ENCODE results near the gene RCAN2.

RCAN2 gene

DNA sequence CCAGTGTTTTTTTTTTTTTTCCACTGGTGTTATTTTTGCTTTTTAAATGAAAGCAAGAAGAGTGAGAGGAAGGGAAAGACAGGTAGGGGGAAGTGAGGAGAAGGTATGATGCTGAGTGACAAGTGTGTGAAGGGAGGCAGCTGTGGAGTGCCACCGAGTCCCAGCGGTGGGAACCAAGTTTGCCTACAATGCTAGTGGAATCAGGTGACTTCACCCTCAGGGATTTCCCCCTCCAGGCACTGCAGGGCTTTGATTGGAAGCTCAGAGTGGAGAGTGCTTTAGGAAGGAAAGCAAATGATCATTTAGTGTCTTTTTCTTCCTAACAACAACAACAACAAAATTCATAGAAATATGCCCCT is 200.0 kb downstream of the RCAN2 start:
- no peak for DNase-seq (ENCODE audit: low read depth)

DNA sequence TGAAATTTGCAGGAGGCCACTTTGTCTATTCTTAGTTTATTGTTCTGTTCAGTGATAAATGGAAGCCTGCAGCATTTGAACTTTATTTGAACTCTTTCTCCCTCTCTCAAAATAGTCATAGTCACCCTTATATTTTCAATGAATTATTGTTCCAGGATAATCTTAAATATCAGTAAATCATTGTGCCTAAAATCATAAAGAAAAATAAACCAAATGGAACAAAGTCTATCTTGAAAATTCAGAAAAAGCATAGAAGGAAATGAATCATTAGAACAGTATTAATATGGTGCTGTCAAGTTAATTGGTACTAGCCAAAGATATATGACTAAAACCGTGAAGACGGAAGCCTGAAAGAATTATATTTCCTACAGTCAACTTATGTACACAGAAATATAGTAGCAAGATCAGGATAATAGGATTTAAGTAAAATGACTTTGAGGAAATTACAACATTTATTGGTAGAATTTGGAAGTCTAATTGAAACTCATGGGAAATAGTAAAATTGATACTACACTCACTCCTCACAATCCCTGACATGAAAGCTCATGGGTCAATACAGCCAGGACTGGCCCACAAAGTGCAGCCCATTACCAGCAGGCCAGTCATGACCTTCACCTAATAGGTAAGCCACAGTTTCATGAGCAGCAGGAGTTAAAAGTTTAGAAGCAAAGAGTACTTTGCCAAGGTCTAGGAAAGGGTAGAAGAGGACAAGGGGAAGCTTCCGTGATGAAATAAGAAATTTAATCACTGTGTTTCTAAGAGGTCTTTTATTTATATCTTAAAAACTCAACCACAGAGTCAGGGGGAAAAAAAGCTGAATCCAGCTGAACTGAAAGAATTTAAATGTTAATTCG is 200.6 kb downstream of the RCAN2 start:
- no peak for DNase-seq (ENCODE audit: low read depth)

DNA sequence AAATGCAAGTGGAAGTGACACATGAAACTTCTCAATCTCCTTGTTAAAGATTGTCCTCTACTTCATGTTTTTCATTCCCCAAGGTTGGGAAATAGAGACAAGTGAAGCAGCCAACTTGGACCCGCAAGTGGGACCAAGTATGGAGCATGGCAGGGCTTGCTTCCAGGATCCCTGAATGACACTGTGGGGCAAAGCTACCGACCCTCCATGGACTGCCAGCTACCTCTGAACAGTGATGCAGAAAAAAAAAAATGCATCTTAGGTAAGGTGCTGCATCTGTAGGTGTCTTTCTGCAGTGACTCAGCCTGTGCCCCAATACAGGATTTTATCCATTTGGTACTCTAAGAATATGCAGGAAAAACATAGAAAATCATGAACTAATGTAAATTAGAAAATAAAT is 201.4 kb downstream of the RCAN2 start:
- no peak for DNase-seq (ENCODE audit: low read depth)

DNA sequence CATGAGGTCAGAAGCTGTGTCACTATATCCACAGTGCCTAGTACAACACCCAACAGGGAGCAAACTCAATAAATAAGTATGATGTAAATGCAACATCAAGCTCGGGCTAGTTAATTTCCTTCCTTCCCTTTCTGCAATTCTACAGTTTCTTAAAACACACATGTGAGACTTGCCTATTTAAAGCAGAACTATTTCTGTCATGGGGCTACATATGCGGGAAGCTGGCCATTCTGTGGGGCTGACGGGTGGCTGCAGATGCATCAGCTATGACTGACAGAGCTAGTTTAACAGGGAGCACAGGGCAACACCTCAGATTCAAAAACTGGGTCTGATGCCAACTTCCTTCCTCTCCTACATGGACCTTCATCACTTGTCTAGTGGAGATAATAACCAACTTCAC is 202.4 kb downstream of the RCAN2 start:
- DNase-seq (ENCODE audit: low read depth) = no peak

DNA sequence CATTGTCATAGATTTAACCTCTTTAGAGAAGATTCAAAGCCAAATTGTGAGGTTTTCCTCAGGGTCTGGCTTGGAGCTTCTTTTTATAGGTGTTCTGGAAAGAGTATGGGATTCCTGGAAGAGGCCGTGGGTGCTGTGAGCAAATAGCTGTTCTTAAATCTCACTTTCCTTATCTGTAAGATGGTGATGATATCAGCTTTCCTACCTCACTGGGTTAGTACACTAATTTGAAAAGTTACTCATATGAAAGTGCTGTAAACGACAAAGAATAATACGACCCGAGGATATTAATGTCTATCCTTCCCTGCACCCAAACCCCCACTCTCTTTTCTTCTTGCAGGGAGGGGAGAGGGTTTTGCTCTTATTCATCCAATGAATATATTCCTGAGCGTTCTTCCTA is 203.6 kb downstream of the RCAN2 start:
- DNase-seq (ENCODE audit: low read depth) = no peak

DNA sequence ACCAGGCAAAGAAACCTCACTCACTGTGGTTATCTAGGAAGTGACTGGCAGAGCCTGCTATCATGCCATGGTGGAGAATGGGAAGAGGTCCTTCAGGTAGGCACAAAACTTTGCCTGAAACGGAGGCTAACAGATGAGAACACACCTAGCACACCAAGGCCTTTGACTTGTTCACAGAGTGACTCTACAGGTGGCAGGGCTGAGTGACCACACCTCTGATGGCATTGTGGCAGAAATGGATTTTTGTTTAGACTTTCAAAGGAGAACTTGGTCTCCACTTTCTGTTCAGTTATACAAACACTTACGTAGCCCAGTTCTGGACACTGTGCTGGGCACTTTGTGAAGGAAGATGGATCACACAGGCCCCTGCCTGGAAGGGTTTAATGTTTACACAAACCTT is 204.2 kb downstream of the RCAN2 start:
- no peak for DNase-seq (ENCODE audit: low read depth)

DNA sequence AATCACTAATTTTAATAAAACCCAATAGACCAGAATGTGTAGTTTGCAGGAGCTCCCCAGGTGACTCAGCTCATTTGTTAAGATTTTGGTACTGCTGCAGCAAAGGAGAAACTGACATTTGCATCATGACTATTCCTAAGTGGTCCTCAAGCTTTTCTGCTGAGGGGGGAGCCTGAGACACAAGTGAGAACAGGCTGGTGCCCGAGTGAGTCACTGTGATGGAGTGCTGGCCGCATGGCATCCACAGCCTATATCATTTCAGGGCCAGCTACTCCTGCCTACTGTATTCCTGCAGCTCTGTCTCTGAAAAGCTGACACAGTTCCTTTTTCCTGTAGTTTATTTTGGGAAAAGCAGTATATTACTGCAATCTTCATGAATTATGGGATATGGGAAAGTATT is 206.8 kb downstream of the RCAN2 start:
- DNase-seq (ENCODE audit: low read depth) = no peak

DNA sequence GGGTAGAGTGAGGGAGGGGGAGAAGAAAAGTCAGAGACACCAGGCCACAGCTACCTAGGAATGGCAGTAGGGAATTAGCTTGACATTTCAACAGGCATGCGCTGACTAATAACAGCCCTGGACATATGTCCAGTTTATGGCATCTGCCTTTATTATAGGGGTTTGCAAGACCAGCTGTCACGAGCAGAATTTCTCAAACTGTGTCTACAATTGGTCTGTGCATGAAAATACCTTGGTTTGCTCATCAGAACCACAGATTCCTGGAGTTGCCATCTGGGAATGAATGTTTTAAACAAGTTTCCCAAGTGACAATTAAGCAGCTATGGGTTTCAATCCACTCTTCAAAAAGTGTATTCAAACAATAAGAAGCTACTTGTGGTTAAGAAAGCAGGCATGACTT is 210.1 kb downstream of the RCAN2 start:
- no peak for DNase-seq (ENCODE audit: low read depth)

DNA sequence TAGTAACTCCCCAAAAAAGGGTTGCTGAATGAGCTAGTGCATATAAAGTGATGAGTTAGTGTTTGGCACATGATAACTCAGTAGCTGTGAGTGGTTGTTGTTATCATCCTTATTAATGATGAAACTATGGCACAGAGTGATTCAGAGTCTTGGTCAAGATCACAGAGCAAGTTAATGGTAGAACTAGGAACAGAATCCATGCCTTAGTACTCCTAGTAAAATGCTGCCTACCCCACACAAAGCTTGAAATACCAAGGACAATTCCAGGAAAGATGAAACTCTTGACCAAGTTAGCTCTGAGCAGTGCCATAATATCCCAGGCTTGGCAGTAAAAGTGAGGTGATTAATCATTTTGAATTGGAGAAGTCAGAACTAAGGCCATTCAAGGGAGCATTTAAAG is 211.4 kb downstream of the RCAN2 start:
- no peak for DNase-seq (ENCODE audit: low read depth)

DNA sequence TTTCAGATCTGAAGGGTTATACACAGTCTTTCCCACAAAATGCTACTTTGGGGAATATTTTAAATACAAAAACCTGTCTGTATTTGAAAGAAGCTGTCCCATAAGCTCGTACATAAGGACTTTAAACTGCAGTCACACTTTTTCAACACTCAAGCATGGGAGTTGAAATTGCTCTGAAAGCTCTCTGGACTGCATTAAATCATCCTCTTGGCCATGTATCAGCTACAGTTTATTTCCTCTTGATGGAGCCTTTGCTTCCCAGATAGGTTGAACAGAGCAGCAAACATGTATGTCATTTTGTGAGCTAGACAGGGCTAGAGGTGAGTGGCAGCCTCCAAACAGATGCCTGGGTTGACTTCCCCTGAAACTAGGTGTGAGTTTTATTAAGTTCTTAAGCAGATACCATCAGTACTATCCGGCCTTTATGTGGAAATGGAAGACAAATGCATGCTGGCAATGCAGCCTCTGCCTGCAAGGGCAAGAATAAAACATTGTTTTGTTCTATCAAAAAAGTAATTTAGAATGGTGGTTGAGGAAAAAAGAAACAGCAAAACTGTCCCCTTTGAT is 214.6 kb downstream of the RCAN2 start:
- DNase-seq (ENCODE audit: low read depth) = no peak

DNA sequence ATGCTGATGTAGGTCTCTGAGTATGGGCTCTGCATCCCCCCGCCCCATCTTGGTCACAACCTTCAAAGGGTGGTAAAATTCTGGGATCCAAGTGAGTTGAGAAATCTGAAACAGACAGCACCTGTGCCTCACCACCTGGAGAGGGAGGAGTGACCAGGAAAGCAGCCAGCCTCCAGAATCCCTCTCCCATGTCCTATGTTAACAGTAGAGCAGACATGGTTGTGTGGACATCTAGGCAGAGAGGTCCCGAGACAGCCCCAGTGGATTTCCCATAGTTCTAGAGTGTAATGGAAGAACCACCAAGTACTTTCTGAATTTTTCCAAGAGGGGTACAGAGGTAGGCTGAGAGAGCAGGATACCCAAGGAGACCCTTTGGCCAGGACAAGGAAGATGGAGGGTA is 216.7 kb downstream of the RCAN2 start:
- DNase-seq (ENCODE audit: low read depth) = no peak

DNA sequence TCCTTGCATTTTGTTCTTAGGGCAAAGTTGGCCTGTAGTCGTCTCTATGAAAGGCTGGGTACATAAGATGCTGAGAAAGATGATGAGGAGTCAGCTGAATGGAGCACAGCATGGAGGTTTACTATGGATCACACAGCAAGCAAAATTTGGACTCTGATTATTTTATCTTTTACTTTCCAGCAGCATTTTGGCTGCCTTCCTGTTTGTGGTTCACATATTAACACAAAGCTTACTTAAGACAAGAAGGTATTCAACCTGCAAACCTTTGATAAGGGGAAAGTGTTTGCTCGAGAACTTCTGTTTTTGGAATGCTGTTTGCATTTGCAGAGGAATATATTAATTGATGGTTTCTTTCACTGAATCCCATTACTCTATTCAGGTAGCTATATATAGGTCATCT is 217.3 kb downstream of the RCAN2 start:
- DNase-seq (ENCODE audit: low read depth) = no peak

DNA sequence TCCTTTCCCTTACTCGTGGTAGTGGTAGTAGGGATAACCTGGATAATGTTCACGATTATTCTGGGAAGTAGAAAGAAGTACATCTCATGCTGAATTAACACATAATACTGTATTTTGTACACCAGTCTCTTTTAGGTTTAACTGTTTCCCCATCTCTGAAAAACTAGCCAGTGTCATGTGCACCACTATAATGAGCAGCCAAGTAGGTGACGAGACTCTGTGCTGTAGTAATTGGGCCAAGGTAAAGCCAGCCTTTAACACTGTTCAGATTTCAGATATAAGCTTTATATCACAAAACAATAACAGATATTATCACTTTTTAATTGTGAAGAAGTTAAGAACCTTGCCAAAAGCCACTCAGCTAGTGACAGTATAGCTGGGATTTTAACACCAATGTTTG is 219.5 kb downstream of the RCAN2 start:
- no peak for DNase-seq (ENCODE audit: low read depth)

DNA sequence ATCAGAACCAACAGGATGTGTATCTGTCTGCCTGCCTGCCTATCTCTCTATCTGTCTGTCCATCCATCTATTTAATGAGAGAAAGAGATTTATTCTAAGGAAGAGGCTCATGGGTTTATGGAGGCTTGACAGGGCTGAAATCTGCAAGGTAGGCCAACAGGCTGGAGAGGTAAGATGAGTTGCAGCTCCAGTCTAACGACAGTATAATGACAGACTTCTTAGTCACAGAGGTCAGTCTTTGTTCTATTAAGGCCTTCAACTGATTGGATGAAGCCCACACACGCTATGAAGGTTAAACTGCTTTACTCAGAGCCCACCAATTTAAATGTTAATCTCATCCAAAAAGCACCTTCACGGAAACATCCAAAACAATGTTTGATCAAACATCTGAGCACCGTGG is 220.1 kb downstream of the RCAN2 start:
- no peak for DNase-seq (ENCODE audit: low read depth)

DNA sequence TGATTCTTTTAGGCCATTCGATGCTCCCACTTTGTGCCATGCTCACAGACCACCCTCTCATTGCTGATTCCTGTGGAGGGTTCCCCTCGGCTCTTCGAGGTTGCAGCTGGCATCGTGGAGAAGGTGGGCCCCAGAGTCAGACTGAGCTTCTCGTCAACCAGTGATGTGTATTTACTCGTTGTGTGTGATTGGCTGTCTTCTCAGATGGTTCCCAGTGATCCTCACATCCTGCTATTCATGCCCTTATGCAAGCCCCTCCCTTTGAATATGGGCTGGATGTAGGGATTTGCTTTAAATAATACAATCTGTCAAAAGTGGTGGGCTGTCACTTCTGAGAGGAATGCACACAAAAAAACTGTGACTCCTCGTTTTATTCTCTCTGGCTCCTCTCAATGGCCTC is 220.9 kb downstream of the RCAN2 start:
- DNase-seq (ENCODE audit: low read depth) = no peak

DNA sequence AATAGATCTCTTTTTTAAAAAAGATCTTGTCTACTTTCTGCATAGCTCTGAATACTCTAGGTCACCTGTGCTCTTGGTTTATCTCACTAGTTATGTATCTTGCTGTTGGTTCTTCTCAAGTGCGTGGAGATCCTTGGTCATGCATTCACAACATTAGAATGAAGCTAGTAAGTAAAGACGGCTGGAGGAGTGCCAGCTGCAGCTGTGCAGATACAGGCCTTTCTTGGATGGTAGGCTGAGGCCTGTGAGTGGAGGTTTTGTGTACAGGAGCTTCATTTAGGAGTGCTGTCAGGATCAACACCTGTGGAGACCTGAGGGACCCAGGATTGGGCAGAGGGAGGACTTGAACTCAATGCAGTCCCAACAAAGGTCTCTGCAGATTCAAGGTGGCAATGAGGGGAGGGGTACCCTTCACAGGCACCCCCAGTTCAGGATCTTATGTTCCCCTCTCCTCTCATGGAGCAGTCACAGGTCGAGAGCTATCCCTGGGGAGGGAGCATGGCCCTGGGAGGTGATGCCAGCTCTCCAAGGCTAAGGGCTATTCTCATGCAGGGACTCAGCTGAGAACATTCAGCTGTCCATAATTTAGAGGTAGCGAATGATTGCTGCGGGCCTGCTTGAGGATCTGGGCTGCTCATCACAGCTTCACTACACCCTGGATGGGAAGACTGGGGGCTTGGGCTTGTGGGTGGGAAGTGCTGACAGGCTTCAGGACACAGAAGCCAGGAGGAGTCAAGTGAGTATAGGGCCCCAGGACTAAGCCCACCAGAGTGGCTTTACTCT is 221.6 kb downstream of the RCAN2 start:
- DNase-seq (ENCODE audit: low read depth) = no peak

DNA sequence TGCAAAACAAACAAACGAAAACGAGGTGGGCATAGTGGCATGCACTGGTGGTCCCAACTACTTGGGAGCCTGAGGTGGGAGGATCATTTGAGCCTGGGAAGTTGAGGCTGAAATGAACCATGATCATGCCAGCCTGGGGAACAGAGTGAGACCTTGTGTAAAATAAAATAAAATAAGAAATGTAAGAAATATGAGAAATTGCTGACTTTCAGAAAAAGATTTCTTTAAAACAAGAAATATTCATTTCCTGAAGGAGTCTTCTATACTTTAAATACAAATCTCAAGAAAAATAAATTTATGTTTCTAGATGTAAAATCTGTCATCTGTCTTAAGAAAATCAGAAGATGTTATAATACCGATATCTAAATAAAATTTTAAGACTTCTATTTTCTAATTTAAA is 223.7 kb downstream of the RCAN2 start:
- no peak for DNase-seq (ENCODE audit: low read depth)

DNA sequence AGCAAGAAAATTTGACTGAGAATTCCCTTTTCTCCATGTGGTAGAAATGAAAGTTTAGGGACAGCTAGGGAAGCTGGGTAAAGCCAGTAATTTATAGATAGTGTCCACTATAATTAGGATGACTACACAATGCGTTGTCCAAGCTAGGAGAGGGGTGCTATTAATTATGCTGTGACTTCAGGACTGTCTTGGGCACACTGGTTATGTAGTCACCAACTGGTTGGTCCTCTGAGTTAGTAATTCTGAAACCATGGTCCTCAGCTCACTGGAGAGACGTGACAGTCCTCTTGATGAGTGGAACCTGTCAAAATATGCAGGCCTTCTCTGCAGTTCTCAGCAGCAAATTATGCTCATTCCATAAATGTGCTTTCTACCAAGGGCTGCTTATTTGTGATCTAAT is 225.9 kb downstream of the RCAN2 start:
- no peak for DNase-seq (ENCODE audit: low read depth)

DNA sequence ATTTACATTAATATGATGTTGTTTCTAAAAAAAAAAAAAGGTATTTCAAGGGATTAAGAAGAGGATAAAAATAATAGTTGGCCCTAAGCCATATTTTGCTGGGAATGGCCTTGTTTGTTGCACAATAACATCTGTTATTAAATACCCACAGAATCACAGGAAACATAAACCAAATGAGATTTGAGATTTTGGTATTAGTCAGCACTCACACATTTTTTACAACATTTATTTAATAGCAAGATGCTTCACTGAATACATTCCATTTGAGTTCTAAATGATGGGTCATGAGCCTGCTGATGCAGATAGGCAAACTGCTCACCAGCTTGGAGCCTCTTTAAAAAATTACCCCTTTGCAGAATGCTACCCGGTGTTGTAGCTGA is 227.6 kb downstream of the RCAN2 start:
- peak; percentile 76 for DNase-seq (ENCODE audit: low read depth)

DNA sequence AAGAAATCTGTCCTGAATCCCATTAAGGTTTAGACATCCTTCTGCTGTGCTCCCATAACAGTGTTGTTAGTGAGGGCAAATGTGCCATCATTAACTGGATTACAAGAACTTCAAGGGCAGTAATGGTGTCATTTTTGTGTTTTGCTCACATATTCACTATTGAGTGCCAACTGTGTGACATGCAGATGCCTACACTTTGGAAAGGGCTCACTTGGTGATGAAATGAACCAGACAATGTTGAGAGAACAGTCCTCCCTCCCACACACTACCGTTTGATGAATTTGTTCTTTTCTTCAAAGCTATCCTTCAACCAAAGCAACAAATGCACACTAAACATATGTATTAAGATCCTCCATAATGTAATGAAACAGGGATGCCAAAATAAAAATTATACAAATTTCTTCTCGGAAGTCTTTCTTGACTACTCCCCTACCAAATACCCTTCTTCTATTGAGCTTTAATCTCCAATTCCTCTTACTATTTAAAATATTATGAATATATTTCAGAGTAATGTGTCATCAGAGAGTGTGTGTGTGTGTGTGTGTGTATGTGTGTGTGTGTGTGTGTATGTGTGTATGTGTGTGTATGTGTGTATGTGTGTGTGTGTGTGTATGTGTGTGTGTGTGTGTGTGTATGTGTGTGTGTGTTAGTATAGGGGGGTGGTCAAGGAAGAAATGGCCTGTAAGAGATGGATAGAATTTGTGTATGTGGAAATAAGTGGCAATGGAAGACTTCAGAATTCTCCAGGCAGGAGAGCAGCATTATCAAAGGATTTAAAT is 228.1 kb downstream of the RCAN2 start:
- no peak for DNase-seq (ENCODE audit: low read depth)

DNA sequence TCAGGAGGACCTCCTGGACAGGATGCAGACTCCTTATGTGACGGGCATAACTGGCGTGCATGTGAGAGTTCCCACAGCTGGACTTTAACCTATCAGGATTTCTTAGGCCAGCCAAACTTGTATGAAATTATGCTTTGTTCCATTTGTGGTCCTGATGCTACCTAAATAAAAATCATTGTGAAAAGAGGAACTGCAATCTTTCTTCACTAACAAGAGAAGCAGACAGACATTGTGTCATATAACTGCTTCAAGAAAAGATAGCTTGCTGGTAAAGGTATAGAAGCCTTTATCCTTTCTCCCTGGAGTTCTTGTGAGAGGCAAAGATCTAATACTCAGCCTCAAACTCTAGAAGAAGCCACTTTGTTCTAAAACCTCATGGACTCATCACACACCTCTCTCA is 233.0 kb downstream of the RCAN2 start:
- no peak for DNase-seq (ENCODE audit: low read depth)

DNA sequence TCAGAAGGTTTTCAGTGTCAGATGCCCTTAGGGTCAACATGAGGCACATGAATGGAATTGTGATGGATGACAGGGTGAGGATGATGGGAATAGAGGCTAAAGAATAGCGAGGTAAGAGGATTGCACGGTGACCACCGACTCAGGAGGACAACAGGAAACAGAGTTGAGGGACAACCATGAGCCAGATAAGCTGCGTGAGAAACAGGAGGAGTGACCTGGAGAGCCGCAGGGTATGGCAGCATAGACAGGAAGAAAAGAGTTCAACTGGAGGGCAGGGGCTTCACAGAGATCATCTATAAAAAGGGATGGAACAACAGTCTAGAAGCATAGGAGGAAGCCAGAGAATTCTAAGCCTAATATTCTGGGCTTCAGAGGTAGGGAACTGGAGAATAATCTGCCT is 235.7 kb downstream of the RCAN2 start:
- no peak for DNase-seq (ENCODE audit: low read depth)

DNA sequence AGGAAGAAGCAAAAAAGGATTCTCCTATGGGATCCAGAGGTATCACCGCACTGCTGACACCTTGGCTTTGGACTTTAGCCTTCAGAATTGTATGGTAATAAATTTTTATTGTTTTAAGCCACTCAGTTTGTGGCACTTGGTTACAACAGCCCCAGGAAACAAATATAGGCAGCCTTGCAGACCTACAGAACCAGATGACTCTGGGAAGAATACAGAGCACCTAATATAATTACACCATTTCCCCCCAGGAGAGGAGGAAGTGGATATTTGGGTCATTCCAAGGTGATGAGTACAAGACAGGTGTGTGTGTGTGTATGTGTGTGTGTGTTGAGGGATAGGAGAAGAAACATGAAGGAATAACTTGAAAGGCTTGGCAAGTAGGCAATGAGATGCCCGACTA is 236.3 kb downstream of the RCAN2 start:
- no peak for DNase-seq (ENCODE audit: low read depth)

Data from HS-5 (cell line).